GM21786 (cell line): ENCODE data around the gene SAV1.

Source experiments
- ATAC-seq: cut with Tn5 transposase; IDR thresholded peaks from one replicate; pipeline ENCODE4 v1.9.1; 2021; ENCODE audit not compliant: unreplicated experiment

SAV1 gene

DNA sequence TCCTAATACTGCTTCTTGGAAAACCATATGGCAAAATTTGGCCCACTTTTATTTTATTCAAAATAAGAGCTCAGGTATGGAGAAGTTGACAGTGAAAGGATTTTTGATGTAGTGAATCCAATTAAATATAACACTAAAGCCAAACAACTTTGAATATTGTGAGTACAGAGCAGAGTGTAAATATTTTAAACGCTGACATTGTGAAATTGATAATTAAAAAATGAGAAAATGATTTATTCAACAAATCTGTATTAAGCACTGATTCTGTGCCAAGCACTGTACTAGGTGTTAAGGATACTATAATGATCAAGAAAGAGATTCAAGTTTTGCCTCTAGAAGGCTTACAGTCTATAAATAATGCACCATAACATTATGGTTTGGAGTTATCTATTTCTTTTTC, 57.6 kb downstream of the SAV1 start:
- no peak for ATAC-seq

- no peak for ATAC-seq
Observed at GRCh38 chr14:50608302-50608851, 59.7 kb downstream of the SAV1 start.

DNA sequence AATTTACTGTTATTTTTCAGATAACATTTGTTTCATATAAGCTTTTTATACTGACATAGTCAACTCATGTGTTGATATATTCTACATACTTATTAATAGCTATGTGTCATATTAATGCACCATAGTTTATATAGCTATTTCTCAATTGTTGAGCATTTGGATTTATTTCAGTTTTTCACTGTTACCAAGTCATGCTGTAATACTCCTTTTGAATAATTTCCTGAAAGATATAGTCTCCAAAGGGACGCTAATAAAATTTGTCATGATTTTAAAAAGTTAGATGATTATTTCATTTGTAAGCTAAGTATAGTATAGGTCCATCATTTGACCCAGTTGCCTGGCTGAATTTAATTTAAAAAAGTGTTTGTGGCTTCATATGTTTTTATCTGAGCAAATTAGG, 60.3 kb downstream of the SAV1 start:
- ATAC-seq, result no peak

GRCh38 chr14:50607181-50607580, 60.9 kb downstream of the SAV1 start:
- no peak for ATAC-seq

DNA sequence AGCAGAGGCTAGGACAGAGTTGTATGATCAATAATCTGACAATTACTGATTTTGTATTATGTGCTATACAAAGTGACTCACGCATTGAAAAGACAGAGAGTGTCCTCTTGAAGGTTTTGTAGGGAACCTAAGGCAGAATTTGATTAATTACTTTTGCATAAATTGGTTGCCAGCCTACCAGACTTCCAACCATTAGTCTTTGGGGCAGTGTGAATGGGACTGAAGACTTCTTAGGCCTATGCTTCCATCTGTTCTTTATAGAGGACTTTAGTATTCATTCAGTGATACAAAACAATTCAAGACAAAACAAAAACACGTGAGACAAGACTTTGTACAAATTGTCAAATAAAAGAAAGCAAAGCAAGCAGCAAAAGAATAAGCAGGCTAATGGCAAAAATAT, 61.6 kb downstream of the SAV1 start:
- ATAC-seq, result no peak

GRCh38 chr14:50605766-50606165, 62.3 kb downstream of the SAV1 start:
- ATAC-seq, result no peak

DNA sequence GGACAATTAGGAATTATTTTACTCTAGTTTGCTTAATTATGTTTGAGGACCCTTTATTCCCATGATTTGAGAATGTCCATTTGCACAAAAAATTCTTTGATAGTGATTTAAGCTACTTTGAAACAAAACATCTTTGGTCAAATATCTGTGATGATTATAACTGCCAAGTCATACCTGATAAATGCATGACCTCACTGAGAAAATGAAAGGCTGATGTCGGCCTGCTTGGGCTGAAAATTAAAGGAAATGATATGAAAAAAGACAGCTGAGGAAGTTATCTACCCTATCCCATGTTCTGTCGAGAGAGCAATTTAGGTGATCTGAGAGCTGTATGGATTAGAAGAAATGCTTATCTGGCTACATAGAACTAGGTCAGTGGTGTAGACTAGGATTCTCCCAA, 64.5 kb downstream of the SAV1 start:
- ATAC-seq, result no peak

DNA sequence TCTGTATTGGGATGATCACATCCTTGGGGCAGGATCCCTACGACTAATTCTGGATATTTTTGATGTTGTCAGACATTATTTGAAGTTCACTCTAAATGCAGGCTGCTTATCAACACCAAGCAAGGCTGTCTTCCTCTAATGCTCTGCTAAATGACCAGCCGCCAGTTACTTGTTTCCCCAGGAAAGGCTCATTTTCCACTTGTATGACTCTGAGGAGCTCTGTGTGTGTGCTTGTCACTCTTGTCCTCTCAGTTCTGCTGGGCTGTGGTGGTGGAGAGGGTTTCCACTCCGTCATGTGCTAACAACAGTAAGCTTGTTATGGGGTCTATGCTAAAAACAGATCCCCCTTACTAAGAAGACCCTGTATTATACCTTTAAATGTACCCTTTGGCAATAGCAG, 66.1 kb downstream of the SAV1 start:
- no peak for ATAC-seq

DNA sequence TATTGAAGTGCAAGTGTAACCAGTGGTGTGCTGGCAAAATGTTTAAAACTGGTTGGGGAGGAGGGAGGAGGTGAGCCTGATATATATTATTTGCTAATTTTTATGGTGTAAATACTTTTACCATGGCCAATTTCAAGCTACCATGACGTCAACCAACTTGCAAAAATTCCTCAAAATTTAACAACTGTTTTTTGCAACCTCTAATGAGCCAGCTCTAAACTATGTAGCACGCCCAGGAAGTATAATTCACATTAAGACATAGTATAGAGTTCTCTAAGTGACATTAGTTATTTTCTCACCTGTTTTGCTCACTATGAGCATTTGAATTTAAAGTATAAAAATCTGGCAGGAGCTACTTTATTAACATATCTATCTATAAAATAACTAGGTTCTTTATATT, 66.7 kb downstream of the SAV1 start:
- ATAC-seq, result no peak

- ATAC-seq, result no peak
Observed at GRCh38 chr14:50600849-50601248, 67.3 kb downstream of the SAV1 start.

DNA sequence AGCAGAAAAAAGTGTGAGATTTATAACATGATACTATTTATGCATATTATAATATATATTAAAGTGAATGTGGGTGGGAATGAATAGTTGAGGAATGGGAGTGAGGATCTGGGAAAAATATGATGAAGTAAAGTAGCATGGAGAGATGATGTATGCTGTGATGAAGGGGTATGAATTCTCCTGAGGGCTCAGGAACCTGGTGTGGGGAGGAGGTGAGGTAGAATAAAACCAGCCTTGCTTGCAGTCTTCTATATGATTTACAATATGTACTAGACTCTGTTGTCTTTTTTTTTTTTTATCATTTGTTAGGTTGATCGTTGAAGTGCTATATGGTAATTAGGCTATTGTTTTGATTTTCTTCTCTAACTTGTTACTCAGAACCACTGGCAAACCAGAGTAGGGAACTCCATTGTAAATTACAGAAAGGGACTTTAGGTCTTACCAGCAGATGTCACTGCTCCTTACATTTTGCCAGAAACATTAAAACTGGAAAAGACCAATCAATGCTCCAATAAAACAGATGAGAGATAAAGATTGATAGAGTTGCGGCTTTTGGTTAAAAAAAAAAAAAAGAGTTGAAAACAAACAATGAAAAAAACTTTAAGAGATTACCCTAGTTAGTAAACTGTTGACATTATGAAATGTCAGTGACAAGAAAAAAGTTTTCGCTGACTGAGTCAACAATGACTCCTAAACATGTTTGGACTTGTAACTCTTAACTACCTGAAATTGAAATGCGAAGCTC, 68.2 kb downstream of the SAV1 start:
- no peak for ATAC-seq

DNA sequence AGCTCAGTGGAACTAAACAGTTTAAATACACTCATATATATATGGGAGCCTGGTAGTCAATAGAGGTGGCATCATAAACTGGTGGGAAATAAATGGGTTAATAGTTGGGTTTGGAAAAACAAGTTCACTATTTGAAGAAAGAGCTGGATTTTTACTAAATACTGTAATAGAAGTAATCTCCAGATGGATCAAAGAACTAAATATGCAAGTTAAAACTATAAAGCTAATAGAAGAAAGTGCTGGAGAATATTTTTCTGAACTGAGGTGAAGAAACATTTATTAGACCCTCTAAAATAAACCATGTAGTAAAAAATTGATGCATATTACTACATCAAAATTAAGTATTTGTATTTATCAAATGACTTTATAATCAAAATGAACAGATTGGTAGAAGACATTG, 69.3 kb downstream of the SAV1 start:
- ATAC-seq, result no peak

- no peak for ATAC-seq
Observed at GRCh38 chr14:50594577-50595316, 73.4 kb downstream of the SAV1 start.

- no peak for ATAC-seq
Observed at GRCh38 chr14:50590464-50590863, 77.6 kb downstream of the SAV1 start.
